Non-pigmented ciliary epithelial cell (primary cell): ENCODE data around the gene MYO1E.
"Not testable (repeated sequence)": the region's sequence is repeated elsewhere in the genome, so short reads cannot be mapped to it uniquely, and the experiment has no call there.

Experiments used
- DNase-seq: peaks from one replicate; pipeline ENCODE4 v3.0.0-alpha.2; 2010; ENCODE audit warnings: low read depth

Gene MYO1E

DNA sequence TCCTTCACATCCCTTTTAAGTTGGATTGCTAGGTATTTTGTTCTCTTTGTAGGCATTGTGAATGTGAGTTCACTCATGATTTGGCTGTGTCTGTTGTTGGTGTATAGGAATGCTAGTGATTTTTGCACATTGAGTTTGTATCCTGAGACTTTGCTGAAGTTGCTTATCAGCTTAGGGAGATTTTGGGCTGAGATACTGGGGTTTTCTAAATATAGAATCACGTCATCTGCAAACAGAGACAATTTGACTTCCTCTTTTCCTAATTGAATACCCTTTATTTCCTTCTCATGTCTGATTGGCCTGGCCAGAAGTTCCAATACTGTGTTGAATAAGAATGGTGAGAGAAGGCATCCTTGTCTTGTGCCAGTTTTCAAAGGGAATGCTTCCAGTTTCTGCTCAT is 245.4 kb downstream of the MYO1E start:
- not testable (repeated sequence) for DNase-seq

DNA sequence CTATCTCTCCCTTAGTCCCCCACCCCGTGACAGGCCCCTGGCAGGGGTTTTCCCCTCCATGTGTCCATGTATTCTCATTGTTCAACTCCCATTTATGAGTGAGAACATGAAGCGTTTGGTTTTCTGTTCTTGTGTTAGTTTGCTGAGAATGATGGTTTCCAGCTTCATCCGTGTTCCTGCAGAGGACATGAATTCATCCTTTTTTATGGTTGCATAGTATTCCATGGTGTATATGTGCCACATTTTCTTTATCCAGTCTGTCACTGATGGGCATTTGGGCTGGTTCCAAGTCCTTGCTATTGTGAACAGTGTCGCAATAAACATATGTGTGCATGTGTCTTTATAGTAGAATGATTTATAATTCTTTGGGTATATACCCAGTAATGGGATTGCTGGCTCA is 247.0 kb downstream of the MYO1E start:
- DNase-seq: not testable (repeated sequence)

DNA sequence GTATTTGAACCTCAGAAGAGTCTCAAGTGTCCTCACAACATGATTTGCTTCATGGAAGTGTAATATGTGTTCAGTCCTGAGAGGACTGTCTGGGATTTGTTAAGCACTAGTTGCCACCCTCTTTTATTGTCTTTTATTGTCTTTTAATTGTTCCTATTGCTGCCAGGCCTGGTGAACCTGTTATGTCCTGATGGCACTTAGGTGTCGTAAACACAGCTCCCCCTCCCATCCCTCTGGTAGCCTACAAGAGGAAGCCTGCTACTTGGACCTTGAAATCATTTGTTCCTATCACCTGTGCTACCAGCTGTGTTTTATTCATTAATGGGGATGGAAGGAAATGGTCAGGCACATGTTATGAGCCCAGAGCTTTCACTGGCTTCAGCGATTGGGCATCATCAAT is 248.4 kb downstream of the MYO1E start:
- no peak for DNase-seq

DNA sequence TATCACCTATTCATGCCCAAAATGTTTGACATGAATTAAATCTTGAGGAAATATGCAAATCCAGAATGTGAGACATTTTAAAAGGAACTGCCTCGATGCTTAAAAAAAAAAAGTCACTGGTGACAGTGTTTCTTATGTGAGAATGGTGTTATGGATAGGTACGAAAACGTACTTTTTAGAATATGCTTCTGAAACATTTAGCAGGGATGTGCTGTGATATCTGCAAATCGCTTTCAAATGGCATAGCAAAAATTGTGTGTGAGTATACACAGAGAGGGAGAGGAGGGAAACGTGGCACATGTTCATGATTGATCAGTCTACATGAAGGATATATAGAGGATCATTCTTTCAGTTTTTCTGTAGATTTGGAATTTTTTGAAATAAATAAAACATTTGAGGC is 251.7 kb downstream of the MYO1E start:
- DNase-seq: no peak

DNA sequence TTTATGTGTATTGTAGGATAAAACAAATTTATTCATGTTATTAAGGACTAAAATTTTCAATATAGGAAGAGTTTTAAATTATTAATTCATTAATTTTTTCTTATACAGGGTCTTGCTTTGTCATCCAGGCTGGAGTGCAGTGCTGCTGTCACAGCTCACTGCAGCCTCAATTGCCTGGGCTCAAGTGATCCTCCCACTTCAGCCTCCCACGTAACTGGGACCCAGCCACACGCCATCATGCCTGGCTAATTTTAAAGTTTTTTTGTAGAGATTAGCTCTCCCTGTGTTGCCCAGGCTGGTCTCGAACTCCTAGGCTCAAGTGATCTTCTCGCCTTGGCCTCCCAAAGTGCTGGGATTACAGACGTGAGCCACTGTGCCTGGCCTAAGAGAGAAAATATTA is 253.0 kb downstream of the MYO1E start:
- no peak for DNase-seq

DNA sequence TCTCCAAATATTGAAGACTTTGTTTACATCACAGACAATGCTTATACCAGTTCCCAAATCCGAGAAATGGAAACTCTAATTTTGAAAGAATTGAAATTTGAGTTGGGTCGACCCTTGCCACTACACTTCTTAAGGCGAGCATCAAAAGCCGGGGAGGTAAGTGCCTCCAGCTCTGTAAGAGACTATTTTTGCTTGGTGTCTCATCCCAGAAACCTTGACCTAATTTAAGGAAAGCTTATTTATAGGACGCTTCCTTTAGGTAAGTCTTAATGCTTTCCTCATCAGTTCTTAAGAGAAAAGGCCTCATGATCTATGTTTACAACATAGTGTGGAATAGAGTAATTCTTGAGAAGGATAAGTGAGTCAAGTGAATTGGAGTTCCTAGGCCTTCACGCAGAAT is 255.9 kb downstream of the MYO1E start:
- no peak for DNase-seq

DNA sequence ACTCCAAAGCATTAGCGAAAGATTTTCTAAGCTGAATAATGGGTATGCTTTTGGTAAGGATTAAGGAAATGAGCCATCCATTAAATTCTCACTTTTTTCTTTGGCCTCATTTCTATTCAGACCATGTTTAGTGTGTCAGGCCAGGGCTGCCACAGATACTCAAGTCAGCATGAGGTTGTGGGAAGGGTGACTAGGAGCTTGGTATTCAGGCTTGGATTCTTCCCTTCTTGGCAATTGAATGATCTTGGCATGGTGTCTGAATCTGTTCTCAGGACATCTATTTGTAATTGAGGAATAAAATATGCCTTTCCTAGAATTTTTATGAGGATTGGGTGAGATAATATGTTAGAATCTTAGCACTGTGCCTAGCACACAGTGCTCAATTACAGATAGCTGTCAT is 256.5 kb downstream of the MYO1E start:
- DNase-seq: no peak

DNA sequence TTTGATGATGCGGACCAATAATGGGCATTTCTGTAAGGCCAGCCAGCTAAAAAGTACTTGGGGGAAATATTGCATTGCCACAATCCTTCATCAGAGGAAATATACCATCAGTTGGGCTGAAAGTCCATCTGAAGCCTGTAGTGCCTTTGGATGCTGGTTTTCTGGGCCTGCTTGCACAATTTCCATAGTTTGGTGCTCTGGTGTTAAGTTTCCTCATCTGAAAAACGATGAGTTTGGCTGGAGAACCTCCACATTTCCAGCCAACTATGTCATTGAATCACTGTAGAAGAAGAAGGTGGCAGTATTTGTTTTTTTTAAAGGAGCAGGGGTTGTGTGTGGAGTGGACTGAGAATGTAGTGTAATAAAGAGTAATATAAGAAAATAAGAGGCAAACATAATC is 257.6 kb downstream of the MYO1E start:
- DNase-seq: no peak

DNA sequence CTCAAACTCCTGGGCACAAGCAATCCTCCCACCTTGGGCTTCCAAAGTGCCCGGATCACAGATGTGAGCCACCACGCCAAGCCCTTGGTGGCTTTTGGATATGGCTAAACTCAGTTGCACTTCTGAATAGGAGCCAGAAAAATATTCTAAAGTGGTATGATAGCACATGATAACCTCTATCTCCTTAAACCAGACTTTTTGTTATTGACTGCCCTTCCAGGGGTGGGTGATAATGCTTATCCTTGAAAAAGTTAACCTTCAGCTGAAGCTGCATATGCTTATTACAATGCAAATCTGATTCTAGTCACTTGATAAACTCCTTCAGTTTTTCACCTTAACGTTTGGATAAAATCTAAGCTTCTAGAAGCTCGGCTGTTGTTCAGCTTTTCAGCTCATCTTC is 261.4 kb downstream of the MYO1E start:
- no peak for DNase-seq

DNA sequence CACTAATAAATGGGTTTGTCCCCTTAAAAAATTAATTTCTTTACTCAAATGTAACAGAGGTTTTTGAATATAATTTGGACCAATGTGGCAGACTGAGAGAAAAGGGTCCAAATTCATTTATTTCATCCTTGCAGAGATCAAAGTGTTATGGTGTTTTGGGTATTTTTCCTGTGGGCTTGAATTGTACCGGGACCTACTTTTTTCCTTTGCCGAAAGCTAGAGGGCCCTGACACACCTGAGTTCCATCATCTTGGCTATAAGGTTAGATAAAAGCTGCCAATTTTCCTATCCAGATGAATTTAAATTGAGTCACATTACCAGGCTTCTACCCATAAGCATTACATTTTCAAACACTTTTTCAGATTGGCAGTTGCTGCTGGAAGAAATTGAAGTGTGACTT is 266.8 kb downstream of the MYO1E start:
- no peak for DNase-seq

DNA sequence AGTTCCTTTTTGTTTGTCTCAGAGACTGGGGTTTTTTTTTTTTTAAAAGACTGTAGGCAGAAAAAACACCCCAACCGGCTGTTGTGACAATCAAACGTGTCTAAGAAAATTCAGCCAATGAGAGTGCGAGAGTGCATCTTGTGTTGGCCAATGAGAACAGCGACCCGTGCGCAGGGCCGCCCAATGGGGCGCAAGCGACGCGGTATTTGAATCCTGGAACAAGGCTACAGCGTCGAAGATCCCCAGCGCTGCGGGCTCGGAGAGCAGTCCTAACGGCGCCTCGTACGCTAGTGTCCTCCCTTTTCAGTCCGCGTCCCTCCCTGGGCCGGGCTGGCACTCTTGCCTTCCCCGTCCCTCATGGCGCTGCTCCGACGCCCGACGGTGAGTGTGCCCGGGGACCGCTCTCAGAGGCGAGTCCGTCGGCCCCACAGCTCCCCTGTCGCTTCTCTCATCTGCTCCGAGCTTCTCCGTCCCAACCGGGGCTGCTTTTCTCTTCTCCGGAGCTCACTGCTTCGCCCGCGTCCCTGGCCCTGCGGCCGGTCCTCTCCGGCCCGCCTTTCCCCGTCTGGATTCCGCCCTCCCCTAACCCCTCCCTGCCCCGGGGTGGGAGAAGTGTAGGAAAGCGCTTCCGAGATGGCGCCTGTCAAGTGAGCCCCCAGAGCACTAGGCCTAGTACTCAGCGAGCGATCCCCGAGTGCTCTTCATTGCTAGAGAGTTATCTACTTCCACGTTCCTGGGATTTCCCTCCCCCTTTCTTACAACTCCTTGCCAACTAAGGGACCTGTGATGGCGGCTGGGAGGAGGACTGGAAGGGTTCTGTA is 267.5 kb downstream of the MYO1E start, which contains the start of gene CCNB2:
Gene CCNB2, plus strand, starts transcription at position 235 of the 821 bp plus-strand sequence. Its CDS starts 123 bp downstream, at position 358.
- DNase-seq: peak; percentile 75

DNA sequence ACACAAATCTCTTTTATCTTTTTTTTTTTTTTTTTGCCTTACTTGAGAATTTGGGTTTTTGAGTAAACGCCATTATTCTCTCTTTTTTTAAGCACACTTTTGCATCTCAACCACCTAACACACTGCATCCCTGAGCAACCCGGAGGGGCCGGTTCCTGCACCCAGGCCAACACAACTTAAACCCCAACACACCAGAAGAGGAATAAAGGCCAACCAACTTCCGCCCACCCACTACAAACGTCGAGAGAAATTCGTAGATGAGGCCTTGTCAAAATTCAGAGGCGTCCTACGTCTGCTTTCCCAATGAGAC is 268.1 kb downstream of the MYO1E start:
- no peak for DNase-seq

DNA sequence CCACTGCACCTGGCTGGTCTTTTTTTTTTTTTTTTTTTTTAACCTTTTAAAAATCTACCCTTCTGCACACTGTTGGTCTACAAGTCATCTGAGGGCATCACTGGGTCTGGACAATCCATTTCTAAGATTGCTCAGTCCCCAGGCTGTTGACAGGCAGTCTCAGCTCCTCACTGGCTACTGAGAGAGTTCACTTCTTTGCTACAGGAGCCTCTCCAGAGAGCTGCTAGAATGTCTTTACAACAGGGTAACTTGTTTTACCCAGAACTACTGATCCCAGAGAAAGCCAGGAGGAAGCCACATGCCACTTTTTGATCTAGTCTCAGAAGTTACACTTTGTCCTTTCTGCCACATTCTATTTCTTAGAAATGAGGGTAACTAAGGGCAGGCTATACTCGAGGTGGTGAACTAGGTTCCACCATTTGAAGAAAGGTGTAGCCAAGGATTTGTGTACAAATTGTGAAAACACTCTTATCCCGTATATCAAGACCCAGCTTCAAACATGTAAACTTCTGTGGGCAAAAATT is 273.4 kb downstream of the MYO1E start:
- no peak for DNase-seq

DNA sequence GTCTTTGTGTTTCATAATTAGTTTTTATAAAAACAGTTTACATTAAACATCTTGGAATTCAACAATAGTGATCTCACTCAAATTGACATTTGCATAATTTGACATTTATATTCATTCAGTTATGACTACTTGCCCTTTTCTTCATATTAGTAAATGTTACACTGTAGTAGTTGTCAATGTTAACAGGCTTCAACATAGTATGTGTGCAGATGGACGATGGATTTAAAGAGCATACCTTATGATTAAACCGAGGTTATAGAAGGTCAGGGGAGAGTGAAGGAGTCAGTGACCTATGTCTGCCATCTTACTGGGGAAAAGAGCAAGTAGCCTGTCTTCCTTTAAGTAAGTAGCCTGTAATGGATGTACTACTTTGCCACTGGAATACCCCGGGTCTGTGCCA is 276.2 kb downstream of the MYO1E start:
- DNase-seq: no peak

DNA sequence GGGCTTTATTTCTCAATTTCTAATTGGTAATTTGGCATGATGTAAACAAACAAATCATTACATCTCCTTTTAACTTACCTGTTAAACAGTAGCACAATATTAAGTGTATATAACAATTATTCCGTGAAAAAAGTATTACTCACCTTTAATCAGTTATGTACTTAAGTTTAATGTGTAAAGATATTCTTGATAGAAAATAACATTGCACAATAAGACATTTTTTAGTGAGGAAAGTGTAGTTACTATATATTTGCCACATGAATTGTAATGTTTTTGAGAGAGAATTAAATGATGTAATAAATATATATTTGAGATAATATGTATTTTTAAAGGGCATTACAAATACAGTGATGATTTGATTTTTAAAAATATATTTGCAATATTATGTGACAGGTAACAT is 278.6 kb downstream of the MYO1E start:
- DNase-seq: no peak

DNA sequence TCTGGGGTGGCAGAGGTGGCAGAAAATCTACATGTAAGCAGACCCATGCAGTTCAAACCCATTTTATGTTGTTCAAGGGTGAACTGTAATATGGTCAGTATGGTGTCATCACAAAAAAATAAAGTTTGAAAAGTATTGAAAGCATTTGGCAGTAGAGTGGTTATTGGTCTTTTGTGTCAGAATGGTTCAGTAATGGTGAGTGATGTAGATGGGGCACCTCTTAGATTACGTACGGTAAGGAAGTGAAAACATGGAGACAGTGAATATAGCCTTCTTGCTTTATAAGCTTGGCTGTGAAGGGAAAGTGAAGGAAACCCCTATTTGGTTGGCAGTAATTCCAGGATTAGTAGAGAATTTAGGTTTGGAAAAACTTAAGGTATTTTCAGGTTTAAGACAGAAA is 284.9 kb downstream of the MYO1E start:
- DNase-seq: no peak
